Prostate gland (tissue), 2 donors: ENCODE data around the gene DUSP18. TPM values are rescaled to one million over a fixed set of nuclear protein-coding genes. Genes with fewer than 3 reads are reported as not detected.

Source experiments
- DNase-seq: peaks from one replicate; pipeline ENCODE4 v3.0.0-alpha.2; 2019; ENCODE audit warnings: low spot score
- H3K27ac ChIP-seq, 2 donors: fragments of 200-600 bp; sonication (generic); 2 replicates each; pipeline ENCODE4 v1.5.1; 2017 to 2019
- H3K27me3 ChIP-seq: fragments of 200-600 bp; sonication (generic); replicated peaks from 2 replicates; pipeline ENCODE4 v1.5.1; 2019; ENCODE audit not compliant: insufficient read depth
- H3K36me3 ChIP-seq, 2 donors: fragments of 200-600 bp; sonication (generic); 1 replicate in 1 of 2; 2 replicates in 1 of 2; pipeline versions ENCODE4 v1.5.1 to v1.8.1; 2017 to 2019
- H3K4me1 ChIP-seq: fragments of 200-600 bp; sonication (generic); replicated peaks from 2 replicates; pipeline ENCODE4 v1.5.1; 2019
- H3K4me3 ChIP-seq, 2 donors: fragments of 200-600 bp; sonication (generic); 2 replicates each; pipeline ENCODE4 v1.5.1; 2017 to 2019
- H3K9me3 ChIP-seq: fragments of 200-600 bp; sonication (generic); 2 replicates; pipeline ENCODE4 v1.5.1; 2017
- POLR2A ChIP-seq: fragments of 450-650 bp; IDR thresholded peaks from one replicate; pipeline ENCODE4 v1.6.1; 2016; ENCODE audit warnings: antibody characterized with exemption, mild to moderate bottlenecking
- POLR2AphosphoS5 ChIP-seq: sonication (generic); formaldehyde crosslinking; IDR thresholded peaks from one replicate; pipeline ENCODE4 v1.6.1; 2017; ENCODE audit warnings: antibody characterized with exemption
- WGBS: methylation state at CpG from one replicate; pipeline ENCODE4 v1.1.5; 2018; 5-methylcytosine and 5-hydroxymethylcytosine counted together
- intact Hi-C: fragments of 100-400 bp; cut with DNase I; formaldehyde crosslinking; loops from one replicate; pipeline ENCODE4 v1.14.2; 2022
- total RNA-seq, 2 donors: library from RNA; depleted of rRNA; stranded (reverse); fragments of >200 nt; gene quantifications; one replicate each; pipeline ENCODE4 v1.1.0, GENCODE V29; 2016
- TF ChIP-seq, protein P1 (sequence below), 4 experiments: fragments of 200-600 bp in 2 of 4; fragments of 450-650 bp in 2 of 4; sonication (generic) in 2 of 4; IDR thresholded peaks; 1 replicate in 3 of 4; 2 replicates in 1 of 4; pipeline ENCODE4 v1.5.1; 2016 to 2019; ENCODE audit warnings: antibody characterized with exemption in 4 of 4, mild to moderate bottlenecking in 2 of 4, moderate library complexity in 2 of 4

The DUSP18 gene
- total RNA-seq, 2 donors from 2014 or later: 12.5 to 15.6 TPM

- intact Hi-C loops: no loop called here
- Histone ChIP-seq H3K4me3 (no peak overlapping the region), H3K4me1 (no peaks in the 10 kb centered on the region), H3K27me3 (no peaks in the 10 kb centered on the region), H3K27ac (no peak overlapping the region), H3K36me3 (no peaks in the 10 kb centered on the region), H3K9me3 (no peaks in the 10 kb centered on the region)
- no peak for DNase-seq
- TF ChIP-seq POLR2A: no peak
- TF ChIP-seq, protein P1, sequence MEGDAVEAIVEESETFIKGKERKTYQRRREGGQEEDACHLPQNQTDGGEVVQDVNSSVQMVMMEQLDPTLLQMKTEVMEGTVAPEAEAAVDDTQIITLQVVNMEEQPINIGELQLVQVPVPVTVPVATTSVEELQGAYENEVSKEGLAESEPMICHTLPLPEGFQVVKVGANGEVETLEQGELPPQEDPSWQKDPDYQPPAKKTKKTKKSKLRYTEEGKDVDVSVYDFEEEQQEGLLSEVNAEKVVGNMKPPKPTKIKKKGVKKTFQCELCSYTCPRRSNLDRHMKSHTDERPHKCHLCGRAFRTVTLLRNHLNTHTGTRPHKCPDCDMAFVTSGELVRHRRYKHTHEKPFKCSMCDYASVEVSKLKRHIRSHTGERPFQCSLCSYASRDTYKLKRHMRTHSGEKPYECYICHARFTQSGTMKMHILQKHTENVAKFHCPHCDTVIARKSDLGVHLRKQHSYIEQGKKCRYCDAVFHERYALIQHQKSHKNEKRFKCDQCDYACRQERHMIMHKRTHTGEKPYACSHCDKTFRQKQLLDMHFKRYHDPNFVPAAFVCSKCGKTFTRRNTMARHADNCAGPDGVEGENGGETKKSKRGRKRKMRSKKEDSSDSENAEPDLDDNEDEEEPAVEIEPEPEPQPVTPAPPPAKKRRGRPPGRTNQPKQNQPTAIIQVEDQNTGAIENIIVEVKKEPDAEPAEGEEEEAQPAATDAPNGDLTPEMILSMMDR (IDR thresholded peaks at IDR 0.05): no peak
- no peak for TF ChIP-seq POLR2AphosphoS5
These were observed 52.8 kb downstream of the DUSP18 start for GRCh38 chr22:30614879-30615278.

DNA sequence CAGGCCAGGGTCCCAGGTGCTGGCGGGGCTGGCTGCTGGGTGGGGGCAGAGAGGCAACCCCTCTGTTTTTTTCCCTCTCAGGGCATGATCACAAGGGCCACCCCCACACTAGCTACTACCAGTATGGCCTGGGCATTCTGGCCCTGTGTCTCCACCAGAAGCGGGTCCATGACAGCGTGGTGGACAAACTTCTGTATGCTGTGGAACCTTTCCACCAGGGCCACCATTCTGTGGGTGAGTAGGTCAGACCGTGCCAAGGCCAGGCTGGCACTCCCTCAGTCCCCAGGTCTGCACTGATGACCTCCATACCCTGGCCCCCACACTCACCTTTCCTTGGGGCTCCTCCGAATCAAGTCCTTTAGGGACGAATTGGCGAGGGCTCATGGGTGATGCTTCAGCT is 53.4 kb downstream of the DUSP18 start:
- no peaks in the 10 kb centered on the region for H3K4me1 ChIP-seq
- WGBS: 89% methylated on average over 6 of the region's 7 CpGs
- DNase-seq: no peak
- H3K27me3 ChIP-seq: no peaks in the 10 kb centered on the region
- no peak overlapping the region for H3K27ac ChIP-seq
- H3K4me3 ChIP-seq: no peak overlapping the region
- TF ChIP-seq POLR2AphosphoS5: no peak
- TF ChIP-seq, protein P1 (IDR thresholded peaks at IDR 0.05): no peak
- TF ChIP-seq POLR2A: no peak
- H3K9me3 ChIP-seq: no peaks in the 10 kb centered on the region
- no peaks in the 10 kb centered on the region for H3K36me3 ChIP-seq
- intact Hi-C loops: no loop called here

GRCh38 chr22:30612789-30613188 is 54.9 kb downstream of the DUSP18 start:
- Histone ChIP-seq H3K36me3 (no peaks in the 10 kb centered on the region), H3K27ac (no peak overlapping the region), H3K9me3 (no peaks in the 10 kb centered on the region), H3K27me3 (no peaks in the 10 kb centered on the region), H3K4me1 (no peaks in the 10 kb centered on the region), H3K4me3 (no peak overlapping the region)
- no peak for TF ChIP-seq POLR2A
- no peak for TF ChIP-seq POLR2AphosphoS5
- TF ChIP-seq, protein P1 (IDR thresholded peaks at IDR 0.05): no peak
- DNase-seq: no peak
- WGBS: 95% methylated on average over 8 of the region's 8 CpGs
- intact Hi-C loops: no loop called here

Other genes starting within 250 kb of the DUSP18 start
- 10 to 100 TPM; 14.1 to 28.1 TPM for gene MTFP1, start 242.1 kb downstream of the DUSP18 start, total RNA-seq
- not detected for gene SEC14L3, start 195.9 kb downstream of the DUSP18 start, total RNA-seq
- gene SEC14L4, start 162.2 kb downstream of the DUSP18 start, total RNA-seq: 10 to 100 TPM in 1 of 2 donors, not detected in 1; 16.9 TPM
- 10 to 100 TPM in 1 of 2 donors, under 1 TPM in 1; 0.23 to 22.9 TPM for gene SEC14L6, start 121.1 kb downstream of the DUSP18 start, total RNA-seq
- 1 to 10 TPM; 1.1 to 9.7 TPM for gene GAL3ST1, start 93.2 kb downstream of the DUSP18 start, total RNA-seq
- 10 to 100 TPM; 41.1 to 79.5 TPM for gene PES1, start 76.0 kb downstream of the DUSP18 start, total RNA-seq
- 10 to 100 TPM; 16.7 to 40.7 TPM for gene TCN2, start 60.7 kb downstream of the DUSP18 start, total RNA-seq
- 10 to 100 TPM in 1 of 2 donors, 1 to 10 TPM in 1; 4.6 to 10.5 TPM for gene SLC35E4, start 32.1 kb downstream of the DUSP18 start, total RNA-seq
- 10 to 100 TPM in 1 of 2 donors, 1 to 10 TPM in 1; 4.5 to 16.2 TPM for gene OSBP2, start 27.0 kb upstream of the DUSP18 start, total RNA-seq